ENCODE results near the gene C8B. TPM values are rescaled to one million over a fixed set of nuclear protein-coding genes. Genes with fewer than 3 reads are reported as not detected.

C8B gene
- total RNA-seq, 1 donor from 2014 or later = not detected

- H3K4me1 ChIP-seq = no peaks in the 10 kb centered on the region
- no peaks in the 10 kb centered on the region for H3K9me3 ChIP-seq
- H3K27me3 ChIP-seq = no peaks in the 10 kb centered on the region
- H3K4me3 ChIP-seq = no peak overlapping the region
- no peaks in the 10 kb centered on the region for H3K36me3 ChIP-seq
- intact Hi-C loops (cut with DNase I) = no loop called here
- no peak for ATAC-seq
- DNase-seq = no peak
- H3K27ac ChIP-seq = no peak overlapping the region
- no peak for TF ChIP-seq CTCF (IDR thresholded peaks at IDR 0.05)
These were observed 26.7 kb upstream of the C8B start for GRCh38 chr1:56992318-56993125.

- no peak for ATAC-seq
- intact Hi-C loops (cut with DNase I) = no loop called here
- TF ChIP-seq CTCF (IDR thresholded peaks at IDR 0.05) = no peak
- H3K9me3 ChIP-seq = no peaks in the 10 kb centered on the region
- no peaks in the 10 kb centered on the region for H3K4me1 ChIP-seq
- DNase-seq = no peak
- no peak overlapping the region for H3K27ac ChIP-seq
- no peak overlapping the region for H3K4me3 ChIP-seq
- no peaks in the 10 kb centered on the region for H3K27me3 ChIP-seq
- H3K36me3 ChIP-seq = no peaks in the 10 kb centered on the region
These were observed 25.8 kb upstream of the C8B start for GRCh38 chr1:56991576-56991975.

- no peak overlapping the region for H3K27ac ChIP-seq
- no peak for TF ChIP-seq CTCF (IDR thresholded peaks at IDR 0.05)
These were observed 20.6 kb upstream of the C8B start for GRCh38 chr1:56986397-56986796.

GRCh38 chr1:56985857-56986256 is 20.0 kb upstream of the C8B start:
- Histone ChIP-seq H3K4me1 (no peaks in the 10 kb centered on the region), H3K4me3 (no peak overlapping the region), H3K27me3 (no peaks in the 10 kb centered on the region), H3K27ac (no peak overlapping the region), H3K9me3 (no peaks in the 10 kb centered on the region), H3K36me3 (no peaks in the 10 kb centered on the region)
- ATAC-seq = no peak
- no peak for TF ChIP-seq CTCF (IDR thresholded peaks at IDR 0.05)
- no peak for DNase-seq
- intact Hi-C loops (cut with DNase I) = no loop called here

More at GRCh38 chr1:56986397-56986796, 20.6 kb upstream of the C8B start:
- Histone ChIP-seq H3K36me3 (no peaks in the 10 kb centered on the region), H3K9me3 (no peaks in the 10 kb centered on the region), H3K4me3 (no peak overlapping the region), H3K4me1 (no peaks in the 10 kb centered on the region), H3K27me3 (no peaks in the 10 kb centered on the region)
- ATAC-seq = no peak
- intact Hi-C loops (cut with DNase I) = no loop called here
- no peak for DNase-seq

- ATAC-seq (no peak), DNase-seq (no peak)
- H3K27me3 ChIP-seq = no peaks in the 10 kb centered on the region
- H3K36me3 ChIP-seq = no peaks in the 10 kb centered on the region
- H3K9me3 ChIP-seq = no peaks in the 10 kb centered on the region
- H3K4me1 ChIP-seq = no peaks in the 10 kb centered on the region
- H3K4me3 ChIP-seq = no peak overlapping the region
- intact Hi-C loops (cut with DNase I) = no loop called here
- no peak for TF ChIP-seq CTCF (IDR thresholded peaks at IDR 0.05)
- H3K27ac ChIP-seq = no peak overlapping the region
These were observed 17.7 kb upstream of the C8B start for GRCh38 chr1:56983484-56983883.

All from upper lobe of right lung (tissue), 1 donor.